GM21737 (cell line): Measurements from ENCODE around the gene TSPAN17.

Source experiments
- ATAC-seq: cut with Tn5 transposase; IDR thresholded peaks from one replicate; pipeline ENCODE4 v1.9.1; 2021; ENCODE audit warnings: mild to moderate bottlenecking, moderate library complexity; ENCODE audit not compliant: unreplicated experiment

Gene TSPAN17

DNA sequence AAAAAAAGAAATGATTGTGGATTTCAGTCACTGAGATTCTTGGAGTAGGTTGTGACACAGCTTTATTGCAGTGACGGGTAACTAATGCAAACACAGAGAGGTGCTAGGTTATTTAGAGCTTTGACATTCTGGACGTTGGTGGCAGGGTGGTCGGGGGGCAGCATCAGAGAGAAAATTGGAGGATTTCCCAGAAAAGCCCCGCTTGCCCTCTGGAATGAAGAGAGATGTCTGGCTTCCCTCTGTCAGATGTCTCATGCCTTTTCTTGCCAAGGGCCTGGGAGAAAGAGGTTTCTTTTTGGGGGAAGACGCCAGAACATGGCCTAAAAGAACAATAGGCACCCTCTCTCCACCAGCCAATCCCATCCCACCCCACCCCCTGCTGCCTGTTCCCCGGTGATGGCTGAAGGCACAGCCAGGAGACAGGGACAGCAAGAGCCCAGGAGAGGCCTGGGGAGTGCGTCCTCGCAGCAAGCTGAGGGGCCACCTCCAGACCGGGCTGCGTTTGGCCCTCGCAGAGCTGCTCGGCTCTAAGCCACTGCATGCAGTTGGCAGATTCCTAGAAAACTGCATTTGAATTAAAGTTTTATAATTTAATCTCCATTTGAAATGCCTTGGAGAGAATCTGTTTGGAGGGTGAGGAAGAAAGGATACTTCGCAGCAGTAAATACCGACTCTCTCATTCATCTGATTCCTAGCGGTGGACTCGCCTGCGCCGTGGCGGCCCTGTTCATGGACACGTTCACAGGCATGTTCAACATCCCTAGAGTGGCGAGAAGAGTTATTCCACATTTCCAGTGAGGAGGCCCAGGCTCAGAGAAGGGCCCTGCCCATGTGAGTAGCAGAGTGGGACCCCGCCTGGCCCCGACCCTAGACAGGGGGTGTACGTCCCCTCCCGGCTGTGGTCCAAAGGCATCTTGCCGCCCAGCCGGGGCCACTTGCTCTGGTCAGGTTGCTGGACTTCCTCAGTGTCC, 55.7 kb downstream of the TSPAN17 start:
- no peak for ATAC-seq

- no peak for ATAC-seq
Observed at GRCh38 chr5:176703857-176704256, 56.6 kb downstream of the TSPAN17 start.

GRCh38 chr5:176704355-176704754, 57.1 kb downstream of the TSPAN17 start:
- no peak for ATAC-seq

DNA sequence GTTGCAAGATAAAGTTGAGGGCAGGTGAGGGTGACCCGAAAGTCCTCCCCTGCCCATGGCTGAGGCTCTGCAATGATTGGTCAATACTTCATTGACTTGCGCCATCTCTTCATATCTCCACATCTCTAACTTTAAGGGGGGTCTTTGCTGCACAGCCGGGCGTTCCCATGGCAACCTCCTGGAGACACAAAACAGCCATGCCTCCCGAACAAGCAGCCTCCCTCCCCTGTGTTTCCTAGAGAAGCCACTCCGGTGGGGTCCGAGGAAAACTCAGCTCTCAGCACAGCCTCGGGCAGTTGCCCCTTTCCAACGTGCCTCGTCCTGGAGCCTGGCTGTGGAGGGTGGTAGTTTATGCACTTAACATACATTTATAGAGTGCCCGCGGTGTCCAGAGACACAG, 57.5 kb downstream of the TSPAN17 start:
- no peak for ATAC-seq
